Activated naive CD8-positive, alpha-beta T cell treated with anti-CD3 and anti-CD28 coated beads, Interleukin-2, amount 50 U/mL, for 16 hours (primary cell): ENCODE data around the gene NOSTRIN.
"Not testable (repeated sequence)": the region's sequence is repeated elsewhere in the genome, so short reads cannot be mapped to it uniquely, and the experiment has no call there.

ENCODE experiments used
- DNase-seq: peaks from one replicate; pipeline ENCODE4 v3.0.0-alpha.2; 2020; ENCODE audit warnings: low read depth, low spot score

NOSTRIN gene

GRCh38 chr2:168819829-168820489 lies 17.5 kb downstream of the NOSTRIN start:
- no peak for DNase-seq

- DNase-seq, result no peak
Observed at GRCh38 chr2:168821577-168821976, 19.1 kb downstream of the NOSTRIN start.

- no peak for DNase-seq
Observed at GRCh38 chr2:168821992-168822391, 19.6 kb downstream of the NOSTRIN start.

- DNase-seq, result no peak
Observed at GRCh38 chr2:168825126-168825525, 22.7 kb downstream of the NOSTRIN start.

- DNase-seq, result no peak
Observed at GRCh38 chr2:168830958-168831357, 28.5 kb downstream of the NOSTRIN start.

- no peak for DNase-seq
Observed at GRCh38 chr2:168831662-168832061, 29.2 kb downstream of the NOSTRIN start.

GRCh38 chr2:168835969-168836368 lies 33.5 kb downstream of the NOSTRIN start:
- DNase-seq, result no peak

GRCh38 chr2:168841445-168841844 lies 39.0 kb downstream of the NOSTRIN start:
- DNase-seq, result no peak

GRCh38 chr2:168843253-168843652 lies 40.8 kb downstream of the NOSTRIN start:
- no peak for DNase-seq

GRCh38 chr2:168848225-168848624 lies 45.8 kb downstream of the NOSTRIN start:
- DNase-seq, result no peak

GRCh38 chr2:168849610-168850009 lies 47.2 kb downstream of the NOSTRIN start:
- no peak for DNase-seq

GRCh38 chr2:168850846-168851245 lies 48.4 kb downstream of the NOSTRIN start:
- no peak for DNase-seq

- DNase-seq, result no peak
Observed at GRCh38 chr2:168851674-168852320, 49.4 kb downstream of the NOSTRIN start.

- no peak for DNase-seq
Observed at GRCh38 chr2:168852481-168852880, 50.0 kb downstream of the NOSTRIN start.

- DNase-seq, result no peak
Observed at GRCh38 chr2:168853471-168853870, 51.0 kb downstream of the NOSTRIN start.

GRCh38 chr2:168854651-168855050 lies 52.2 kb downstream of the NOSTRIN start:
- no peak for DNase-seq

- no peak for DNase-seq
Observed at GRCh38 chr2:168855601-168856000, 53.2 kb downstream of the NOSTRIN start.

- DNase-seq, result no peak
Observed at GRCh38 chr2:168858146-168858545, 55.7 kb downstream of the NOSTRIN start.

- not testable (repeated sequence) for DNase-seq
Observed at GRCh38 chr2:168867164-168867563, 64.7 kb downstream of the NOSTRIN start.

GRCh38 chr2:168870369-168870768 lies 67.9 kb downstream of the NOSTRIN start:
- not testable (repeated sequence) for DNase-seq

GRCh38 chr2:168870824-168871223 lies 68.4 kb downstream of the NOSTRIN start:
- DNase-seq, result not testable (repeated sequence)

GRCh38 chr2:168874368-168875054 lies 72.1 kb downstream of the NOSTRIN start:
- DNase-seq, result no peak

- not testable (repeated sequence) for DNase-seq
Observed at GRCh38 chr2:168882163-168882562, 79.7 kb downstream of the NOSTRIN start.
